M059J (cell line): ENCODE measurements around the gene SLC46A1. TPM values are rescaled to one million over a fixed set of nuclear protein-coding genes. Genes with fewer than 3 reads are reported as not detected.

Source experiments
- DNase-seq: peaks from one replicate; pipeline ENCODE4 v3.0.0-alpha.2; 2012; ENCODE audit warnings: low read depth
- total RNA-seq: library from RNA; depleted of rRNA; stranded (reverse); fragments of >200 nt; shearing (Covaris generic); gene quantifications from 2 replicates; pipeline ENCODE4 v1.2.3, GENCODE V29; 2014

Gene SLC46A1
- total RNA-seq, 1 experiment from 2014 or later = 6.8 TPM

- no peak for DNase-seq
Measured at GRCh38 chr17:28381141-28381825, 24.7 kb downstream of the SLC46A1 start.

GRCh38 chr17:28379814-28380801, 25.9 kb downstream of the SLC46A1 start:
- DNase-seq = peak; percentile 97

- no peak for DNase-seq
Measured at GRCh38 chr17:28372945-28373274, 33.1 kb downstream of the SLC46A1 start.

- DNase-seq = peak; percentile 30
Measured at GRCh38 chr17:28372203-28372944, 33.6 kb downstream of the SLC46A1 start.

- DNase-seq = peak; percentile 80
Measured at GRCh38 chr17:28371245-28372202, 34.5 kb downstream of the SLC46A1 start, which contains the start of gene SARM1. Gene SARM1, plus strand, starts transcription at chr17:28371694. Its CDS starts 339 bp downstream, at chr17:28372033.

- no peak for DNase-seq
Measured at GRCh38 chr17:28370744-28371103, 35.3 kb downstream of the SLC46A1 start.

- peak; percentile 46 for DNase-seq
Measured at GRCh38 chr17:28370035-28370743, 35.8 kb downstream of the SLC46A1 start, which contains the start of gene VTN. Gene VTN, minus strand, starts transcription at chr17:28370307. Its CDS starts 104 bp downstream, at chr17:28370203.

GRCh38 chr17:28369684-28370034, 36.4 kb downstream of the SLC46A1 start:
- no peak for DNase-seq

- DNase-seq = no peak
Measured at GRCh38 chr17:28368915-28369683, 36.9 kb downstream of the SLC46A1 start.

GRCh38 chr17:28368306-28368831, 37.6 kb downstream of the SLC46A1 start:
- DNase-seq = no peak

- no peak for DNase-seq
Measured at GRCh38 chr17:28367641-28368305, 38.2 kb downstream of the SLC46A1 start.

GRCh38 chr17:28366605-28367004, 39.4 kb downstream of the SLC46A1 start:
- DNase-seq = no peak

- DNase-seq = no peak
Measured at GRCh38 chr17:28365487-28365886, 40.5 kb downstream of the SLC46A1 start.

- no peak for DNase-seq
Measured at GRCh38 chr17:28364665-28365363, 41.2 kb downstream of the SLC46A1 start, which contains the start of gene SEBOX. Gene SEBOX, minus strand, starts transcription at chr17:28365199. Its CDS starts 48 bp downstream, at chr17:28365151.

- no peak for DNase-seq
Measured at GRCh38 chr17:28363776-28364650, 42.0 kb downstream of the SLC46A1 start.

GRCh38 chr17:28363186-28363585, 42.8 kb downstream of the SLC46A1 start:
- DNase-seq = no peak

GRCh38 chr17:28357901-28358197, 48.2 kb downstream of the SLC46A1 start:
- DNase-seq = no peak
